ENCODE measurements around the gene ZP1. TPM values are rescaled to one million over a fixed set of nuclear protein-coding genes. Genes with fewer than 3 reads are reported as not detected.

Gene ZP1
- total RNA-seq, 3 donors from 2014 or later: 0.23 to 0.41 TPM; not detected in 1

DNA sequence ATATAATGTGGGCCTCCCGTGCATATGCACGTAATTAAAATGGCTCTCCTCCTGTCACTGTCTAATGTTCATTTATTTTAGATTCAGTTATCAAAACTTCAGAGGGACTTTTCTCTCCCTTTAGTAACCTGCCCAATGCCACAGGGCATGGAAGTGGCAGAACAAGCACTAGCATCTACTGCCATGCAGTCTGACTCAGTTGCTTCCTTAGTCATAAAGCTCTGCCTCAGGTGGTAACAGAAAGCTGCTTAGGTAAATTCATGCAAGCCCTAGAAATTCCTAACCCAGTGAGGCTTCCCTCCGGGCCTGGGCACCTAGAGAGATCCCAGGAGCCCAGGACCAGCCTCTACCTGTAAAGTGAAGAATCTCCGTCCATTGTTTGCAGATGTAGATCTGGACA lies 30.2 kb downstream of the ZP1 start:
- no peak for ATAC-seq
- Histone ChIP-seq H3K9me3 (no peaks in the 10 kb centered on the region), H3K4me3 (no peak overlapping the region), H3K4me1 (ENCODE audit: low read depth) (no peaks in the 10 kb centered on the region), H3K36me3 (ENCODE audit: low read depth) (peaks cover 25% of the 10 kb centered on the region)
- no peak for DNase-seq
- TF ChIP-seq, protein P1, sequence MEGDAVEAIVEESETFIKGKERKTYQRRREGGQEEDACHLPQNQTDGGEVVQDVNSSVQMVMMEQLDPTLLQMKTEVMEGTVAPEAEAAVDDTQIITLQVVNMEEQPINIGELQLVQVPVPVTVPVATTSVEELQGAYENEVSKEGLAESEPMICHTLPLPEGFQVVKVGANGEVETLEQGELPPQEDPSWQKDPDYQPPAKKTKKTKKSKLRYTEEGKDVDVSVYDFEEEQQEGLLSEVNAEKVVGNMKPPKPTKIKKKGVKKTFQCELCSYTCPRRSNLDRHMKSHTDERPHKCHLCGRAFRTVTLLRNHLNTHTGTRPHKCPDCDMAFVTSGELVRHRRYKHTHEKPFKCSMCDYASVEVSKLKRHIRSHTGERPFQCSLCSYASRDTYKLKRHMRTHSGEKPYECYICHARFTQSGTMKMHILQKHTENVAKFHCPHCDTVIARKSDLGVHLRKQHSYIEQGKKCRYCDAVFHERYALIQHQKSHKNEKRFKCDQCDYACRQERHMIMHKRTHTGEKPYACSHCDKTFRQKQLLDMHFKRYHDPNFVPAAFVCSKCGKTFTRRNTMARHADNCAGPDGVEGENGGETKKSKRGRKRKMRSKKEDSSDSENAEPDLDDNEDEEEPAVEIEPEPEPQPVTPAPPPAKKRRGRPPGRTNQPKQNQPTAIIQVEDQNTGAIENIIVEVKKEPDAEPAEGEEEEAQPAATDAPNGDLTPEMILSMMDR (IDR thresholded peaks at IDR 0.05): no peak
- intact Hi-C loops (cut with DNase I, micrococcal nuclease): loop anchor here in 1 of 2 donors (5.0 kb wide), 1 partner anchor 70 kb away; no protein-coding TSS in a partner anchor

DNA sequence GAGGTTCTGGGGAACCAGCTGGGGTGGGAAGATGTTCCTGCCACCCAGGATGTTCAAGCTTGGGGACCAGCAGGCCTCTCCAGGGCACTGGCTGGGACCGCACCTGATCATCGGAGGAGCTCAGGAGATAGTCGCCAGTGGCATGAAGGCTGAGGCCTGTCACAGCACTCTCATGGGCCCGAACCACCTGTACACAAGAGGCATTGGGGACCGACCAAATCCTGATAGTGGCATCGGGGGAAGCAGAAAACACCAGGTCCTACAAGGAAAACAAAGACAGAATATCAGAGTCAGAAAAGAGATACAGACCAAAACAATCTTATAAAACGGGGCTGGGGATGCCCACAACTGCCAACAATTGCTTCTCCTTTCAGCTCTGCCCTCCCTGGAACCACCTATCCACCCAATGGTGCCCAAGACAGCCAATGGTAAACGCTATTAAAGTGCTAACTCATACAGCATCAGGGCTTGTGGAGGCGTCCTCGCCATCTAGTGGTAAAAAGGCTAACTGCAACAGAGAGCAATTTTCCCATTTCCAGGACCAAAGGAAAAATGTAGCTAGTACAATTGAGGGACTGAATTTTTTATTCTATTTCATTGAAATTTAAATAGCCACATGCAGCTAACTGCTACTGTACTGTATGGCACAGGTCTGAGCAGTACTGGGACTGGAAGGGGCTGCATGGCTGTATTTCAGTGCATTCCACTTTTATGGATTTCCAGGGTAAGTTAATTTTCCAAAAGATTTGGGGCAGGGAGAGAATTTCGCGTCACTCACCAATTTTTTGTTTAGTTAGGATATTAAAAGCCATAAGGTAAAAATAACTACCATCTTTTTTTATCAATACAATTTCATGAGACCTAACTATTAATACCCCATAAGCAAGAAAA lies 31.9 kb downstream of the ZP1 start:
- intact Hi-C loops (cut with DNase I, micrococcal nuclease): loop anchor here in 1 of 2 donors (5.0 kb wide), 1 partner anchor 72 kb away; no protein-coding TSS in a partner anchor
- no peaks in the 10 kb centered on the region for H3K9me3 ChIP-seq
- TF ChIP-seq, protein P1 (IDR thresholded peaks at IDR 0.05): peak; percentile 88
- no peak overlapping the region for H3K4me3 ChIP-seq
- peak; percentile 82 for ATAC-seq
- peaks cover 6% of the 10 kb centered on the region for H3K4me1 ChIP-seq (ENCODE audit: low read depth)
- peak in 1 of 3 donors; percentile 75 for DNase-seq
- peaks cover 25% of the 10 kb centered on the region for H3K36me3 ChIP-seq (ENCODE audit: low read depth)

DNA sequence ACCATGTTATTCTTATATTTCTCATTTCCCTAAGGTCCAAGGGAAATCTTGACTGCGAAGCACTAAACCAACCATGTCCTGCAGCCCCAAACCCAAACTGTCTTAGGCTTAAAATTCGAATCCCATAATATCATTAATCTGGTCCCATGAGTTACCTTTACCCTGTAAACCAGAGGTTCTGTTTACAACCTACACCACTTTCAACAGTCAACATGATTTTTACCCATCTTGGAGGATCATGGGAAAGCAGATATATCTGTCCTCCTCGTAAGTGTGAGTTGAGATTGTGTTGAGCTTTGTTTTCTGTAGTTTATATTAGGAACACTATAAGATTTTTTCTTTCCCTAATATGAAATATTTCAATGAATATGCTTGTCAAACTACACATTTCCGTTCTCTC lies 32.6 kb downstream of the ZP1 start:
- DNase-seq (no peak), ATAC-seq (no peak)
- Histone ChIP-seq H3K4me3 (no peak overlapping the region), H3K4me1 (ENCODE audit: low read depth) (peaks cover 13% of the 10 kb centered on the region), H3K36me3 (ENCODE audit: low read depth) (peaks cover 25% of the 10 kb centered on the region), H3K9me3 (no peaks in the 10 kb centered on the region)
- intact Hi-C loops (cut with DNase I, micrococcal nuclease): loop anchor here in 1 of 2 donors (5.0 kb wide), 1 partner anchor 73 kb away; no protein-coding TSS in a partner anchor
- TF ChIP-seq, protein P1 (IDR thresholded peaks at IDR 0.05): no peak

DNA sequence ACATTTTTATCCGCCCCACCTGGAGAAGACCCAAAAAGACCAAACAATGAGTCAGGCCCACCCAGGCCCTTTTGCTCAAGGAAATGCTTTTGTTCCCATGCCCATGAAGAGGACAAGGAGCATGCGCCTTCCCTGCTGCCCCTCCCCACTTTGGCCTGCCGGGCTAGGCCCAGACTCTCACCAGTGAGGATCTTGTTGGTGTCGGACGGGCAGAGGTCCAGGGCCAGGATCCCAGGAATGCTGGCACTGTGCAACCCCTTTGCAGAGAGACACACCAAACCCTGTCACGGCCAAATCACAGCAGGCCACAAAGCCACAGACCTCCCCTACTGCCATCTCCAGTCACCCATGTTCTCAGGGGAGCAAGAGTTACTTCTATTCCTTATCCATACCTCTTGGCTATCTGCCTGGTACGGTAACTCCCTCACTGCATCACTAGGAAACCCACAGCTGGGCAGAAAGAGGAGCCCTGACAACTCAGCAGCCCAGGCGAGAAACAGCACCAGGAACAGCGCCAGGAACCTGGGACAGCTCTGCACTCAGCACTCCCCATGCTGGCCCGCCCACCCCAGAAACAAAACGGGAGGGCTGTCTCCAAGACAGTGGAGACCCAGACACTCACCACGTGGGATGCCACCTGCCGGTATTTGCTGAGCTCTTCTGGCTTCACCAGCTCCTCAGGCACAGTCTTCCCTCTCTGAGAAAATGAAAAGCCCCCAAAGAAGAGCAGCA lies 33.5 kb downstream of the ZP1 start:
- peaks cover 19% of the 10 kb centered on the region for H3K4me1 ChIP-seq (ENCODE audit: low read depth)
- DNase-seq (peak in 1 of 3 donors; percentile 5), ATAC-seq (no peak)
- TF ChIP-seq, protein P1 (IDR thresholded peaks at IDR 0.05): no peak
- no peaks in the 10 kb centered on the region for H3K9me3 ChIP-seq
- H3K4me3 ChIP-seq: no peak overlapping the region
- H3K36me3 ChIP-seq (ENCODE audit: low read depth): peaks cover 25% of the 10 kb centered on the region
- intact Hi-C loops (cut with DNase I, micrococcal nuclease): no loop called here

DNA sequence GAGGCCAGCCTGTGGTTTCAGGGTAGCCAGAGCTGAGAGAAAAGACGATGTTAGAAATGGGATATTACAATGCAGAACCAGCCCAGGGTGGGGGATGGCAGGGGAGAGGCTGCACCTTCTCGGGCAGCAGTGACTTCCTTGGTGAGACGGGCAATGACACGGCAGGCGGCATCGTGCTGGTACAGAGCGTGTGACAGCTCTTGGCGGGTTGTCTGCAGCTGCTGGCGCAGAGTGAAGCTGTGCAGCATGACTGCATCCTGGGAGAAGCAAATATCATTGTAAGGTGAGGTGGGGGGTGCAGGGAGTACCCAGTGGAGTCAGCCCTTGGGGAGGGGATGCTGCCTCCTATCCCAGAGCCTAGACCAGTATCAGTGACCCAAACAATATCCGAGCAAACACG lies 35.3 kb downstream of the ZP1 start:
- no peak for DNase-seq
- Histone ChIP-seq H3K36me3 (ENCODE audit: low read depth) (peaks cover 20% of the 10 kb centered on the region), H3K9me3 (no peaks in the 10 kb centered on the region), H3K4me3 (no peak overlapping the region), H3K4me1 (ENCODE audit: low read depth) (peaks cover 19% of the 10 kb centered on the region)
- TF ChIP-seq, protein P1 (IDR thresholded peaks at IDR 0.05): no peak
- no peak for ATAC-seq
- intact Hi-C loops (cut with DNase I, micrococcal nuclease): no loop called here

Data from mucosa of descending colon (tissue), 3 donors.